ENCODE results near the gene SUN5. TPM values are rescaled to one million over a fixed set of nuclear protein-coding genes. Genes with fewer than 3 reads are reported as not detected.

SUN5 gene
- total and polyA plus RNA-seq, 2 donors (not counting 3 experiments of a cell fraction or from before 2014, with no cell fraction given): not detected

- ChIA-PET CTCF (no interaction called here), POLR2A (no interaction called here)
- Histone ChIP-seq H3K9me3 (replicated peaks; ENCODE audit: control insufficient read depth, insufficient read depth, low read length) (no peaks in the 10 kb centered on the region), H3K4me1 (ENCODE audit: control insufficient read depth, extremely low read depth, insufficient read depth, low read length) (no peaks in the 10 kb centered on the region), H3K27me3 (ENCODE audit: control insufficient read depth in 2 of 2, insufficient read depth in 2 of 2, low read length in 2 of 2) (no peaks in the 10 kb centered on the region), H3K9ac (replicated peaks; ENCODE audit: extremely low read depth, insufficient read depth, low read length) (no peak overlapping the region), H3K9me1 (replicated peaks; ENCODE audit: control insufficient read depth, extremely low read depth, insufficient read depth, low read length) (no peaks in the 10 kb centered on the region), H3K27ac (ENCODE audit: insufficient read depth, low read depth, low read length) (no peak overlapping the region), H3K79me2 (ENCODE audit: control insufficient read depth, insufficient read depth, low read length) (no peaks in the 10 kb centered on the region), H3K4me3 (replicated peaks in 1 of 3; ENCODE audit: insufficient read depth in 1 of 3, low read depth in 1 of 3, low read length in 3 of 3) (no peak overlapping the region), H3K4me2 (ENCODE audit: insufficient read depth, low read length) (no peak overlapping the region), H2AFZ (ENCODE audit: low read depth, low read length) (no peak overlapping the region), H4K20me1 (replicated peaks; ENCODE audit: control insufficient read depth, extremely low read depth, insufficient read depth, low read length) (no peaks in the 10 kb centered on the region), H3K36me3 (ENCODE audit: control insufficient read depth in 2 of 2, extremely low read depth in 1 of 2, insufficient read depth in 2 of 2, low read length in 2 of 2) (no peaks in the 10 kb centered on the region)
- TF ChIP-seq GATA2 (IDR thresholded peaks at IDR 0.05; ENCODE audit: insufficient read depth, insufficient read length, low read depth, low read length) (no peak), POLR2AphosphoS5 (IDR thresholded peaks at IDR 0.05; ENCODE audit: insufficient read depth, low read depth, low read length) (no peak), MYC (IDR thresholded peaks at IDR 0.05; ENCODE audit: low read depth, low read length) (no peak), POLR2A (IDR thresholded peaks at IDR 0.05; ENCODE audit: low read depth, low read length) (no peak), JUN (IDR thresholded peaks at IDR 0.05; ENCODE audit: borderline replicate concordance, insufficient read depth, insufficient read length, low read depth) (no peak), MAX (IDR thresholded peaks at IDR 0.05; ENCODE audit: insufficient read depth, insufficient read length) (no peak), EZH2 (IDR thresholded peaks at IDR 0.05; ENCODE audit: borderline replicate concordance, low read depth, low read length, severe bottlenecking) (no peak), FOS (IDR thresholded peaks at IDR 0.05; ENCODE audit: borderline replicate concordance, insufficient read depth, low read length) (no peak), CTCF (IDR thresholded peaks at IDR 0.05; ENCODE audit: extremely low read depth in 1 of 2, insufficient read depth in 1 of 2, low read depth in 1 of 2, low read length in 2 of 2) (no peak)
- dilution Hi-C loops (cut with MboI; ENCODE audit: extremely low pct_ligation_motif_present, low sequenced_read_pairs): no loop called here
- no peak for DNase-seq (ENCODE audit: low read depth, low spot score)
- FAIRE-seq: no peak
- intact Hi-C loops (cut with micrococcal nuclease): no loop called here
- BruUV-seq (replicated peaks): no TSS peak
Measured at GRCh38 chr20:33022694-33023438, 18.6 kb upstream of the SUN5 start.
